Ishikawa (cell line): Measurements from ENCODE around the gene DOCK2.

Experiments
- CEBPB ChIP-seq: IDR thresholded peaks from 2 replicates; pipeline ENCODE4 v1.6.1; 2012
- CREB1 ChIP-seq: IDR thresholded peaks from 2 replicates; pipeline ENCODE4 v1.6.1; 2012; ENCODE audit warnings: low read depth
- EGR1 ChIP-seq: IDR thresholded peaks from 2 replicates; pipeline ENCODE4 v1.6.1; 2012
- EP300 ChIP-seq: IDR thresholded peaks from 2 replicates; pipeline ENCODE4 v1.6.1; 2012; ENCODE audit warnings: borderline replicate concordance
- FOXM1 ChIP-seq: IDR thresholded peaks from 2 replicates; pipeline ENCODE4 v1.6.1; 2012; ENCODE audit warnings: low read depth, borderline replicate concordance
- NFIC ChIP-seq: IDR thresholded peaks from 2 replicates; pipeline ENCODE4 v1.6.1; 2012
- RAD21 ChIP-seq: IDR thresholded peaks from 2 replicates; pipeline ENCODE4 v1.6.1; 2012; ENCODE audit warnings: low read depth
- TAF1 ChIP-seq: IDR thresholded peaks from 2 replicates; pipeline ENCODE4 v1.6.1; 2012; ENCODE audit warnings: low read depth, mild to moderate bottlenecking
- TCF12 ChIP-seq: IDR thresholded peaks from 2 replicates; pipeline ENCODE4 v1.6.1; 2012; ENCODE audit warnings: low read depth
- TEAD4 ChIP-seq: IDR thresholded peaks from 2 replicates; pipeline ENCODE4 v1.6.1; 2012
- YY1 ChIP-seq: IDR thresholded peaks from 2 replicates; pipeline ENCODE4 v1.6.1; 2012; ENCODE audit warnings: low read depth
- ZBTB7A ChIP-seq: IDR thresholded peaks from 2 replicates; pipeline ENCODE4 v1.6.1; 2012; ENCODE audit warnings: low read depth
- TF ChIP-seq, protein P1 (sequence below): IDR thresholded peaks from 2 replicates; pipeline ENCODE4 v1.6.1; 2012; ENCODE audit warnings: low read depth, mild to moderate bottlenecking
- TF ChIP-seq, protein P2 (sequence below): IDR thresholded peaks from 2 replicates; pipeline ENCODE4 v1.6.1; 2012
- TF ChIP-seq, protein P3 (sequence below): IDR thresholded peaks from 2 replicates; pipeline ENCODE4 v1.6.1; 2012

The DOCK2 gene

DNA sequence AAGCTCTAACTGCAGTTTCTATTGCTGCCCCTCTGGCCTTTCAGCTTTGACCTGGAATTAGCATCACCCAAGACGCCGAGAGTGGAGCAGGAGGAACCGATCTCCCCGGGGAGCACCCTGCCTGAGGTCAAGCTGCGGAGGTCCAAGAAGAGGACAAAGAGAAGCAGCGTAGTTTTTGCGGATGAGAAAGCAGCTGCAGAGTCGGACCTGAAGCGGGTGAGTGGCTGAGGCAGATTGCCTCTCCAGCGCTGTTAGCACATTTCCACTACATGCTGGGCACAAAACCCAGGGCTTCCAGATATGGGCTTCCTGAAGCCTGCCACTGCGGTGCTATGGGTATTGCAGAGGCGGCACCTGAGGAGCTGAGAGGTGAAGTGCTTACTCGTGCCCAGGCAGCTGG, 441.9 kb downstream of the DOCK2 start:
- TF ChIP-seq CEBPB (no peak), EGR1 (no peak), EP300 (no peak), FOXM1 (no peak), YY1 (no peak), NFIC (no peak), RAD21 (no peak), ZBTB7A (no peak), TCF12 (no peak), CREB1 (no peak), TEAD4 (no peak), TAF1 (no peak)
- TF ChIP-seq, protein P1, sequence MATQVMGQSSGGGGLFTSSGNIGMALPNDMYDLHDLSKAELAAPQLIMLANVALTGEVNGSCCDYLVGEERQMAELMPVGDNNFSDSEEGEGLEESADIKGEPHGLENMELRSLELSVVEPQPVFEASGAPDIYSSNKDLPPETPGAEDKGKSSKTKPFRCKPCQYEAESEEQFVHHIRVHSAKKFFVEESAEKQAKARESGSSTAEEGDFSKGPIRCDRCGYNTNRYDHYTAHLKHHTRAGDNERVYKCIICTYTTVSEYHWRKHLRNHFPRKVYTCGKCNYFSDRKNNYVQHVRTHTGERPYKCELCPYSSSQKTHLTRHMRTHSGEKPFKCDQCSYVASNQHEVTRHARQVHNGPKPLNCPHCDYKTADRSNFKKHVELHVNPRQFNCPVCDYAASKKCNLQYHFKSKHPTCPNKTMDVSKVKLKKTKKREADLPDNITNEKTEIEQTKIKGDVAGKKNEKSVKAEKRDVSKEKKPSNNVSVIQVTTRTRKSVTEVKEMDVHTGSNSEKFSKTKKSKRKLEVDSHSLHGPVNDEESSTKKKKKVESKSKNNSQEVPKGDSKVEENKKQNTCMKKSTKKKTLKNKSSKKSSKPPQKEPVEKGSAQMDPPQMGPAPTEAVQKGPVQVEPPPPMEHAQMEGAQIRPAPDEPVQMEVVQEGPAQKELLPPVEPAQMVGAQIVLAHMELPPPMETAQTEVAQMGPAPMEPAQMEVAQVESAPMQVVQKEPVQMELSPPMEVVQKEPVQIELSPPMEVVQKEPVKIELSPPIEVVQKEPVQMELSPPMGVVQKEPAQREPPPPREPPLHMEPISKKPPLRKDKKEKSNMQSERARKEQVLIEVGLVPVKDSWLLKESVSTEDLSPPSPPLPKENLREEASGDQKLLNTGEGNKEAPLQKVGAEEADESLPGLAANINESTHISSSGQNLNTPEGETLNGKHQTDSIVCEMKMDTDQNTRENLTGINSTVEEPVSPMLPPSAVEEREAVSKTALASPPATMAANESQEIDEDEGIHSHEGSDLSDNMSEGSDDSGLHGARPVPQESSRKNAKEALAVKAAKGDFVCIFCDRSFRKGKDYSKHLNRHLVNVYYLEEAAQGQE: no peak
- TF ChIP-seq, protein P2, sequence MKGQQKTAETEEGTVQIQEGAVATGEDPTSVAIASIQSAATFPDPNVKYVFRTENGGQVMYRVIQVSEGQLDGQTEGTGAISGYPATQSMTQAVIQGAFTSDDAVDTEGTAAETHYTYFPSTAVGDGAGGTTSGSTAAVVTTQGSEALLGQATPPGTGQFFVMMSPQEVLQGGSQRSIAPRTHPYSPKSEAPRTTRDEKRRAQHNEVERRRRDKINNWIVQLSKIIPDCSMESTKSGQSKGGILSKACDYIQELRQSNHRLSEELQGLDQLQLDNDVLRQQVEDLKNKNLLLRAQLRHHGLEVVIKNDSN: no peak
- TF ChIP-seq, protein P3, sequence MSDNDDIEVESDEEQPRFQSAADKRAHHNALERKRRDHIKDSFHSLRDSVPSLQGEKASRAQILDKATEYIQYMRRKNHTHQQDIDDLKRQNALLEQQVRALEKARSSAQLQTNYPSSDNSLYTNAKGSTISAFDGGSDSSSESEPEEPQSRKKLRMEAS: no peak

DNA sequence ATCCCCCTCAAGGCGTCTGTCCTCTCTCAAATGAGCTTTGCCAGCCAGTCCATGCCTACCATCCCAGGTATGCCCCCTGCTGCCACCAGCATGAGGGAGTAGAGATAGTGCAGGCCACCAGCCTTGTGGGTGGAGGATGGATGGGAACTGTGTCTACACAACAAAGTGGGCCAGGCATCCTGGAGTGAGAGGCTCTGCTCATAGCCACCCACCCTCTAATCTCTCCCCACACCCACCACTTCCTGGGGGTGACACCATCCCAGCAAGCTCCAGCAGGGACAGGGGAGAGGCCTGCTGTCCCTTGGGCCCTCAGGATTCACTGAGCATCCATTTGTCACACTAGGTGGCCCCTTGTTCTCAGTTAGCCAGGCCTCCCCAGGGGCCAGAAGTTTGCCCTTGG, 443.1 kb downstream of the DOCK2 start:
- TF ChIP-seq YY1 (no peak), RAD21 (no peak), EGR1 (no peak), ZBTB7A (no peak), TEAD4 (no peak), FOXM1 (no peak), NFIC (no peak), TAF1 (no peak), CEBPB (no peak), EP300 (no peak), TCF12 (no peak), CREB1 (no peak)
- TF ChIP-seq, protein P3: no peak
- TF ChIP-seq, protein P2: no peak
- TF ChIP-seq, protein P1: no peak

DNA sequence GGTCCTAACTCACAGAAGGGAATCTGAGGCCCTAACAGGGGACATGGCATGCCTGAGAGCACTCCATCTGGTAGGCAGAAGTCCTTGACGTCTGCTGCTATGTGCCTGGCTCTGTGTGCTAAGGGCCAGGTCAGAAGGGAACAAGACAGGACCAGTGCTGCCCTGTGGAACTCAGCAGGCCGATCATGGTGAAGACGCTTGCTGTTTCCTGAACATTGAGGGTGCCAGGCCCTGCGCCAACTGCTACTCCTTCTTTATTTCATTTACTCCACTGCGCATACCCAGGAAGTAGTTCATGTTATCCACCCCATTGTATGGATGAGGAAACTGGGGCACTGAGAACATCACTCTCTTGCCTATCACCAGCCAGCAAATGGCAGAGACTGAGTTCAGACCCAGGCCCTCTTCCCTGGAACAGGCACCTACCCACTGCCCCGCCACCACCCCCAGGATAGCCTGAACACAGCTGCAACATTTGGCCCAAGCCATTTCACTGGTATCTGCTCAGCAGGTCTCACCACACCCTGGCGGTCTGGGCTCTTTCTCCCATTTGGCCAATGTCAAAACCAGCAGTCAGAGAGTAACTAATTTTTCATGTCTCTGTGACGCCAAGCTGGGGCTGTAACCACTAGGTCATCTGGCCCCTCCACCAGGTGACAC, 443.8 kb downstream of the DOCK2 start:
- no peak for TF ChIP-seq TEAD4

DNA sequence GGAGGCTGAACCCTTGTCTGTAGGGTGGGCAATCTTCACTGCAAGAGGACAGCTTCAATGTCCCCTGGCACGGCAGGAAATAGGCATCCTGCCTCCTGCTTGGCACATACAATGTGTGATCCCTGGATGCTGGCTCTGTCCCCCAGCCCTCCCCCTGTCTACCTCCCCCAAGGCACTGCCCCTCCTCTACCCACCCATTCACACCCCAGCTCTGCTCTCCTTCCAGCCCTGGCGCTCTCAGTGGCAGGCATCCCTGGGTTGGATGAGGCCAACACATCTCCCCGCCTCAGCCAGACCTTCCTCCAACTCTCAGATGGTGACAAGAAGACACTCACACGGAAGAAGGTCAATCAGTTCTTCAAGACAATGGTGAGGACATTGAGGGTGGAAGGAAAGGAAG, 444.5 kb downstream of the DOCK2 start:
- TF ChIP-seq, protein P3: no peak
- no peak for TF ChIP-seq EP300
- no peak for TF ChIP-seq ZBTB7A
- no peak for TF ChIP-seq TCF12
- TF ChIP-seq, protein P2: no peak
- no peak for TF ChIP-seq CREB1
- no peak for TF ChIP-seq EGR1
- TF ChIP-seq RAD21: no peak
- TF ChIP-seq TAF1: no peak
- no peak for TF ChIP-seq CEBPB
- no peak for TF ChIP-seq FOXM1
- TF ChIP-seq, protein P1: no peak
- no peak for TF ChIP-seq TEAD4
- no peak for TF ChIP-seq NFIC
- TF ChIP-seq YY1: no peak
